PC-3 (cell line): ENCODE measurements around the gene MAPK4. TPM values are rescaled to one million over a fixed set of nuclear protein-coding genes. Genes with fewer than 3 reads are reported as not detected.

Experiments
- ATAC-seq: fragments of 200-7000 bp; cut with Tn5 transposase; 2 replicates; pipeline ENCODE4 v1.9.1; 2020; ENCODE audit warnings: mild to moderate bottlenecking, moderate library complexity
- BruUV-seq: library from RNA; stranded (reverse); fragments of 400-500 nt; replicated peaks from 2 replicates; lab custom pipeline; 2021; lab: Mats Ljungman, UMichigan
- CTCF ChIA-PET: fragments of 300-600 bp; sonication (Branson Sonifier 250); formaldehyde crosslinking; loops from one replicate; lab custom pipeline; 2022; ENCODE audit warnings: antibody characterized with exemption; lab: Charles Lee
- POLR2A ChIA-PET: fragments of 300-600 bp; sonication (Branson Sonifier 250); formaldehyde crosslinking; loops from one replicate; lab custom pipeline; 2022; ENCODE audit warnings: antibody characterized with exemption; ENCODE audit not compliant: unreplicated experiment; lab: Charles Lee
- DNase-seq: peaks from one replicate; pipeline ENCODE4 v3.0.0-alpha.2; 2015
- H2AFZ ChIP-seq: fragments of 300-600 bp; sonication (generic); 2 replicates; pipeline ENCODE4 v1.6.0; 2016; ENCODE audit warnings: antibody characterized with exemption, low read length
- H3F3A ChIP-seq: fragments of 300-600 bp; sonication (generic); one replicate; pipeline ENCODE4 v1.6.0; 2017; ENCODE audit warnings: antibody characterized with exemption, low read length, control low read depth, mild to moderate bottlenecking; ENCODE audit not compliant: unreplicated experiment
- H3K27ac ChIP-seq: fragments of 300-600 bp; sonication (generic); 2 replicates; pipeline ENCODE4 v1.5.1; 2016; ENCODE audit warnings: mild to moderate bottlenecking, low read length
- H3K27me3 ChIP-seq: fragments of 300-600 bp; sonication (generic); 2 replicates; pipeline ENCODE4 v1.6.1; 2016; ENCODE audit warnings: low read length, mixed read lengths
- H3K36me3 ChIP-seq: fragments of 300-600 bp; sonication (generic); 2 replicates; pipeline ENCODE4 v1.6.1; 2016; ENCODE audit warnings: low read depth, mixed run types, low read length, mixed read lengths
- H3K4me1 ChIP-seq: fragments of 300-600 bp; sonication (generic); 2 replicates; pipeline ENCODE4 v1.5.1; 2016; ENCODE audit warnings: low read length; ENCODE audit not compliant: insufficient read depth
- H3K4me2 ChIP-seq: fragments of 300-600 bp; sonication (generic); 2 replicates; pipeline ENCODE4 v1.6.0; 2016; ENCODE audit warnings: low read length
- H3K4me3 ChIP-seq: fragments of 300-600 bp; sonication (generic); 2 replicates; pipeline ENCODE4 v1.5.1; 2016; ENCODE audit warnings: mild to moderate bottlenecking, low read length, mixed read lengths
- H3K79me2 ChIP-seq: fragments of 300-600 bp; sonication (generic); 2 replicates; pipeline ENCODE4 v1.6.1; 2017; ENCODE audit warnings: low read length, mixed read lengths
- H3K9ac ChIP-seq: fragments of 300-600 bp; sonication (generic); 2 replicates; pipeline ENCODE4 v1.6.0; 2016; ENCODE audit warnings: mild to moderate bottlenecking, low read length
- H3K9me2 ChIP-seq: fragments of 300-600 bp; sonication (generic); replicated peaks from 2 replicates; pipeline ENCODE4 v1.6.1; 2016; ENCODE audit warnings: mixed run types, low read length, mixed read lengths
- H3K9me3 ChIP-seq: fragments of 300-600 bp; sonication (generic); 2 replicates; pipeline ENCODE4 v1.6.1; 2016; ENCODE audit warnings: low read length, mixed read lengths
- H4K20me1 ChIP-seq: fragments of 300-600 bp; sonication (generic); 2 replicates; pipeline ENCODE4 v1.6.1; 2016; ENCODE audit warnings: low read length, mixed read lengths
- CTCF ChIP-seq: fragments of 300-600 bp; sonication (generic); conservative IDR thresholded peaks from 2 replicates; pipeline ENCODE4 v1.5.1; 2017; ENCODE audit warnings: antibody characterized with exemption, low read depth, mild to moderate bottlenecking, low read length
- EZH2 ChIP-seq: fragments of 300-600 bp; sonication (generic); IDR thresholded peaks from one replicate; pipeline ENCODE4 v1.6.1; 2017; ENCODE audit warnings: antibody characterized with exemption, mild to moderate bottlenecking, low read length; ENCODE audit not compliant: unreplicated experiment
- EZH2phosphoT487 ChIP-seq: fragments of 300-600 bp; sonication (generic); IDR thresholded peaks from 2 replicates; pipeline ENCODE4 v1.6.1; 2018; ENCODE audit warnings: mild to moderate bottlenecking, antibody characterized with exemption, low read length, borderline replicate concordance
- intact Hi-C: fragments of 100-400 bp; cut with micrococcal nuclease; formaldehyde crosslinking; loops from 2 replicates; pipeline ENCODE4 v1.9.0; 2023
- total RNA-seq: library from RNA; depleted of rRNA; stranded (reverse); fragments of >200 nt; gene quantifications from 2 replicates; pipeline ENCODE4 v1.2.3, GENCODE V29; 2014

The MAPK4 gene
- total RNA-seq, 1 experiment from 2014 or later: not detected

- intact Hi-C loops: no loop called here
- peaks cover 37% of the 10 kb centered on the region for H3K27me3 ChIP-seq
- no TSS peak for BruUV-seq
Measured at GRCh38 chr18:50558157-50558556, 1.7 kb upstream of the MAPK4 start.

GRCh38 chr18:50558948-50559751 lies 737 bp upstream of the MAPK4 start:
- DNase-seq (no peak), ATAC-seq (no peak)
- Histone ChIP-seq H3K79me2 (no peaks in the 10 kb centered on the region), H3K36me3 (no peaks in the 10 kb centered on the region), H3K27me3 (peaks cover 37% of the 10 kb centered on the region), H4K20me1 (no peaks in the 10 kb centered on the region), H3K4me3 (no peak overlapping the region), H3F3A (no peaks in the 10 kb centered on the region), H2AFZ (no peak overlapping the region), H3K27ac (no peak overlapping the region), H3K4me1 (no peaks in the 10 kb centered on the region), H3K9ac (no peak overlapping the region), H3K4me2 (no peak overlapping the region), H3K9me2 (no peaks in the 10 kb centered on the region), H3K9me3 (no peaks in the 10 kb centered on the region)
- ChIA-PET POLR2A (interaction anchor here (0.6 kb wide), 1 partner anchor 43 kb away, joined by 5 read pairs; no protein-coding TSS in a partner anchor), CTCF (no interaction called here)
- BruUV-seq: no TSS peak
- intact Hi-C loops: no loop called here
- TF ChIP-seq EZH2 (no peak), EZH2phosphoT487 (no peak), CTCF (no peak)

More at GRCh38 chr18:50558157-50558556, 1.7 kb upstream of the MAPK4 start:
- Histone ChIP-seq H3K4me2 (no peak overlapping the region), H3K79me2 (no peaks in the 10 kb centered on the region), H3K27ac (no peak overlapping the region), H3K36me3 (no peaks in the 10 kb centered on the region), H3K9ac (no peak overlapping the region), H3F3A (no peaks in the 10 kb centered on the region), H4K20me1 (no peaks in the 10 kb centered on the region), H3K4me1 (no peaks in the 10 kb centered on the region), H2AFZ (no peak overlapping the region), H3K9me2 (no peaks in the 10 kb centered on the region), H3K9me3 (no peaks in the 10 kb centered on the region), H3K4me3 (no peak overlapping the region)
- TF ChIP-seq EZH2phosphoT487 (no peak), CTCF (no peak), EZH2 (no peak)
- no peak for ATAC-seq
- DNase-seq: no peak
- CTCF ChIA-PET: no interaction called here
- POLR2A ChIA-PET: no interaction called here
